HCT116 (cell line): Measurements from ENCODE around the gene ACTL10. TPM values are rescaled to one million over a fixed set of nuclear protein-coding genes. Genes with fewer than 3 reads are reported as not detected.

Experiments
- ATAC-seq: fragments of 200-7000 bp; cut with Tn5 transposase; 2 replicates; pipeline ENCODE4 v1.9.1; 2020; ENCODE audit warnings: mild to moderate bottlenecking, moderate library complexity
- BruUV-seq: library from RNA; stranded (reverse); fragments of 400-500 nt; replicated peaks from 2 replicates; lab custom pipeline; 2021; lab: Mats Ljungman, UMichigan
- CTCF ChIA-PET: fragments of 300-600 bp; sonication (Branson Sonifier 250); formaldehyde crosslinking; loops from one replicate; lab custom pipeline; 2021; ENCODE audit warnings: antibody characterized with exemption; lab: Charles Lee
- POLR2A ChIA-PET: fragments of 300-600, 350-600 bp; sonication (Branson Sonifier 250); formaldehyde crosslinking; loops from one replicate; lab custom pipeline; 2021; ENCODE audit warnings: antibody characterized with exemption; lab: Charles Lee
- RAD21 ChIA-PET, 2 experiments: fragments of 300-600 bp; sonication (Branson Sonifier 250); formaldehyde crosslinking; loops; one replicate each; lab custom pipeline; 2023; ENCODE audit warnings: low total read pairs in 2 of 2; ENCODE audit not compliant: uncharacterized antibody in 2 of 2, unreplicated experiment in 2 of 2, low non-redundant PET in 1 of 2; lab: Charles Lee
- DNase-seq: peaks from one replicate; pipeline ENCODE4 v3.0.0-alpha.2; 2010; ENCODE audit warnings: low read depth, low spot score
- H2AFZ ChIP-seq: fragments of 200-600 bp; shearing (Covaris generic), sonication (generic); 2 replicates; pipeline ENCODE4 v1.6.1; 2017; ENCODE audit warnings: low read depth, mixed run types, mixed read lengths, antibody characterized with exemption, low read length; ENCODE audit not compliant: poor library complexity, severe bottlenecking
- H3K27ac ChIP-seq: 2 replicates; pipeline ENCODE4 v1.5.1; 2012; ENCODE audit warnings: low read depth, low read length
- H3K27me3 ChIP-seq: fragments of 200-600 bp; sonication (generic); 2 replicates; pipeline ENCODE4 v1.6.1; 2016; ENCODE audit warnings: mixed run types, low read length, mixed read lengths; ENCODE audit not compliant: insufficient read depth
- H3K36me3 ChIP-seq, 2 experiments: fragments of 200-500 bp in 1 of 2; fragments of 200-600 bp in 1 of 2; sonication (Bioruptor generic) in 1 of 2; sonication (generic) in 1 of 2; 2 replicates each; pipeline versions ENCODE4 v1.5.1 to v1.6.1; 2014 to 2016; ENCODE audit warnings: low read length in 2 of 2, inconsistent platforms in 1 of 2, mixed read lengths in 1 of 2, mixed run types in 1 of 2; ENCODE audit not compliant: insufficient read depth in 2 of 2, control insufficient read depth in 1 of 2
- H3K4me1 ChIP-seq, 2 experiments: fragments of 200-600 bp in 1 of 2; sonication (generic) in 1 of 2; 2 replicates each; pipeline versions ENCODE4 v1.5.1 to v1.6.1; 2012 to 2017; ENCODE audit warnings: low read length in 2 of 2, inconsistent platforms in 1 of 2, mild to moderate bottlenecking in 1 of 2, mixed read lengths in 1 of 2, mixed run types in 1 of 2, moderate library complexity in 1 of 2; ENCODE audit not compliant: insufficient read depth in 2 of 2, control insufficient read depth in 1 of 2
- H3K4me2 ChIP-seq: fragments of 200-600 bp; sonication (generic); 2 replicates; pipeline ENCODE4 v1.6.1; 2017; ENCODE audit warnings: mixed run types, low read length, mixed read lengths
- H3K4me3 ChIP-seq, 2 experiments: fragments of 200-600 bp in 1 of 2; sonication (generic) in 1 of 2; replicated peaks in 1 of 2; 2 replicates each; pipeline ENCODE4 v1.5.1; 2011 to 2016; ENCODE audit warnings: low read length in 2 of 2, control low read depth in 1 of 2, low read depth in 1 of 2, mild to moderate bottlenecking in 1 of 2, mixed read lengths in 1 of 2, mixed run types in 1 of 2
- H3K79me2 ChIP-seq: fragments of 200-600 bp; sonication (generic); 2 replicates; pipeline ENCODE4 v1.6.1; 2017; ENCODE audit warnings: mild to moderate bottlenecking, mixed run types, low read length, moderate library complexity, mixed read lengths; ENCODE audit not compliant: insufficient read depth
- H3K9ac ChIP-seq: fragments of 200-600 bp; sonication (generic); 2 replicates; pipeline ENCODE4 v1.6.1; 2016; ENCODE audit warnings: low read length, mixed read lengths
- H3K9me2 ChIP-seq: fragments of 200-600 bp; sonication (generic), shearing (Covaris generic); 2 replicates; pipeline ENCODE4 v1.6.1; 2017; ENCODE audit warnings: mixed run types, mild to moderate bottlenecking, moderate library complexity; ENCODE audit not compliant: insufficient read depth
- H3K9me3 ChIP-seq, 2 experiments: fragments of 200-500 bp in 1 of 2; fragments of 200-600 bp in 1 of 2; sonication (Bioruptor generic) in 1 of 2; sonication (generic) in 1 of 2; 2 replicates each; pipeline ENCODE4 v1.6.1; 2014 to 2017; ENCODE audit warnings: low read length in 2 of 2, mixed read lengths in 2 of 2, inconsistent platforms in 1 of 2, low read depth in 1 of 2, mild to moderate bottlenecking in 1 of 2, mixed run types in 1 of 2, moderate library complexity in 1 of 2; ENCODE audit not compliant: control insufficient read depth in 1 of 2, insufficient read depth in 1 of 2
- H4K20me1 ChIP-seq: fragments of 200-600 bp; sonication (generic), shearing (Covaris generic); 2 replicates; pipeline ENCODE4 v1.6.1; 2017; ENCODE audit warnings: mixed run types, mild to moderate bottlenecking, moderate library complexity; ENCODE audit not compliant: insufficient read depth
- ELF1 ChIP-seq: IDR thresholded peaks from 2 replicates; pipeline ENCODE4 v1.6.1; 2012; ENCODE audit warnings: low read depth, borderline replicate concordance
- EZH2 ChIP-seq: fragments of 200-600 bp; sonication (generic); IDR thresholded peaks from 2 replicates; pipeline ENCODE4 v1.6.1; 2017; ENCODE audit warnings: antibody characterized with exemption, mixed run types
- MAX ChIP-seq: IDR thresholded peaks from 2 replicates; pipeline ENCODE4 v1.6.1; 2012
- REST ChIP-seq: IDR thresholded peaks from 2 replicates; pipeline ENCODE4 v1.6.1; 2012; ENCODE audit warnings: low read depth
- TCF7L2 ChIP-seq: IDR thresholded peaks from 2 replicates; pipeline ENCODE4 v1.7.0; 2011; ENCODE audit warnings: borderline replicate concordance, inconsistent platforms; ENCODE audit not compliant: insufficient read depth, insufficient read length; ENCODE audit errors: extremely low read depth
- YY1 ChIP-seq: IDR thresholded peaks from 2 replicates; pipeline ENCODE4 v1.6.1; 2011; ENCODE audit warnings: low read length, low read depth, moderate library complexity, mild to moderate bottlenecking; ENCODE audit not compliant: insufficient replicate concordance; ENCODE audit errors: extremely low read depth
- ZBTB33 ChIP-seq: IDR thresholded peaks from 2 replicates; pipeline ENCODE4 v1.6.1; 2011; ENCODE audit warnings: mild to moderate bottlenecking, low read length, moderate library complexity; ENCODE audit not compliant: insufficient replicate concordance; ENCODE audit errors: extremely low read depth
- intact Hi-C: fragments of 100-400 bp; cut with micrococcal nuclease; formaldehyde crosslinking; loops from 2 replicates; pipeline ENCODE4 v1.10.0; 2022
- total RNA-seq: library from RNA; stranded (reverse); gene quantifications from one replicate; pipeline ENCODE4 v1.2.1, GENCODE V29; 2021; ENCODE audit not compliant: unreplicated experiment

The ACTL10 gene
- total RNA-seq, 1 experiment from 2014 or later, result 0.22 TPM

- no peak overlapping the region for H3K9ac ChIP-seq
- ATAC-seq (no peak), DNase-seq (no peak)
- no TSS peak for BruUV-seq
- H3K9me3 ChIP-seq, result no peaks in the 10 kb centered on the region
- RAD21 ChIA-PET, result no interaction called here
- CTCF ChIA-PET, result no interaction called here
- H4K20me1 ChIP-seq, result no peaks in the 10 kb centered on the region
- H3K4me2 ChIP-seq, result no peak overlapping the region
- intact Hi-C loops, result no loop called here
- H3K4me3 ChIP-seq, result no peak overlapping the region
- no peak for TF ChIP-seq ELF1
- TF ChIP-seq YY1, result no peak
- no peak for TF ChIP-seq MAX
- no peak for TF ChIP-seq REST
- no peak for TF ChIP-seq ZBTB33
- no peak for TF ChIP-seq TCF7L2
- TF ChIP-seq EZH2, result no peak
- no peak overlapping the region for H3K27ac ChIP-seq
- no peaks in the 10 kb centered on the region for H3K9me2 ChIP-seq
- POLR2A ChIA-PET, result no interaction called here
- peaks cover 0 to 6% of the 10 kb centered on the region in 2 experiments; a peak in 3 of 4 replicates for H3K4me1 ChIP-seq
- 0 out of 4 replicates have a peak, but pooled peaks cover 0 to 5% of the 10 kb centered on the region in 2 experiments for H3K36me3 ChIP-seq
- H3K27me3 ChIP-seq, result no peaks in the 10 kb centered on the region
- no peak overlapping the region for H2AFZ ChIP-seq
- H3K79me2 ChIP-seq, result no peaks in the 10 kb centered on the region
These were observed 36.1 kb downstream of the ACTL10 start for GRCh38 chr20:33702861-33703260.
